GM23338 (cell line): ENCODE results near the gene PRPF18. TPM values are rescaled to one million over a fixed set of nuclear protein-coding genes. Genes with fewer than 3 reads are reported as not detected.

Experiments used
- ATAC-seq: fragments of 200-7000 bp; cut with Tn5 transposase; 3 replicates; pipeline ENCODE4 v1.9.1; 2020
- DNase-seq: peaks from one replicate; pipeline ENCODE4 v3.0.0-alpha.2; 2015; ENCODE audit warnings: low spot score
- H2AFZ ChIP-seq: fragments of 200-600 bp; sonication (generic); 2 replicates; pipeline ENCODE4 v1.8.0; 2016; ENCODE audit warnings: antibody characterized with exemption, mild to moderate bottlenecking, moderate library complexity
- H3F3A ChIP-seq: fragments of 200-600 bp; sonication (generic); replicated peaks from 2 replicates; pipeline ENCODE4 v1.8.0; 2017; ENCODE audit warnings: antibody characterized with exemption, mixed run types, low read depth
- H3K27ac ChIP-seq: fragments of 200-600 bp; sonication (generic); 2 replicates; pipeline ENCODE4 v1.6.1; 2016; ENCODE audit warnings: low read depth
- H3K27me3 ChIP-seq: fragments of 200-600 bp; sonication (generic); 2 replicates; pipeline ENCODE4 v1.8.0; 2016; ENCODE audit warnings: mild to moderate bottlenecking, mixed run types, moderate library complexity; ENCODE audit not compliant: insufficient read depth
- H3K36me3 ChIP-seq: fragments of 200-600 bp; sonication (generic); 2 replicates; pipeline ENCODE4 v1.8.0; 2016; ENCODE audit warnings: mild to moderate bottlenecking; ENCODE audit not compliant: insufficient read depth
- H3K4me1 ChIP-seq: fragments of 200-600 bp; sonication (generic); 2 replicates; pipeline ENCODE4 v1.8.0; 2016; ENCODE audit warnings: mild to moderate bottlenecking, moderate library complexity; ENCODE audit not compliant: insufficient read depth
- H3K4me2 ChIP-seq: fragments of 200-600 bp; sonication (generic); 2 replicates; pipeline ENCODE4 v1.7.1; 2017; ENCODE audit warnings: mixed run types
- H3K4me3 ChIP-seq: fragments of 200-600 bp; sonication (generic); 2 replicates; pipeline ENCODE4 v1.6.1; 2016; ENCODE audit warnings: mixed run types
- H3K79me2 ChIP-seq: fragments of 200-600 bp; sonication (generic); replicated peaks from 2 replicates; pipeline ENCODE4 v1.8.0; 2017; ENCODE audit warnings: mild to moderate bottlenecking; ENCODE audit not compliant: insufficient read depth
- H3K9me2 ChIP-seq: fragments of 200-600 bp; sonication (generic); 2 replicates; pipeline ENCODE4 v1.8.0; 2017; ENCODE audit not compliant: insufficient read depth
- H4K20me1 ChIP-seq: fragments of 200-600 bp; sonication (generic); replicated peaks from 2 replicates; pipeline ENCODE4 v1.8.0; 2017; ENCODE audit warnings: mild to moderate bottlenecking; ENCODE audit not compliant: insufficient read depth
- H3K27ac Mint-ChIP-seq: 2 replicates; pipeline ENCODE4 v1.8.0; 2020; ENCODE audit warnings: inconsistent platforms, mild to moderate bottlenecking, moderate library complexity, mixed read lengths
- H3K27me3 Mint-ChIP-seq: 3 replicates; pipeline ENCODE4 v1.8.0; 2022; ENCODE audit warnings: low read depth, mild to moderate bottlenecking, moderate library complexity, mixed read lengths, inconsistent platforms; ENCODE audit not compliant: insufficient read depth, poor library complexity
- H3K36me3 Mint-ChIP-seq: 3 replicates; pipeline ENCODE4 v1.8.0; 2021; ENCODE audit warnings: low read depth, mild to moderate bottlenecking, inconsistent platforms, moderate library complexity, mixed read lengths
- H3K4me1 Mint-ChIP-seq: 3 replicates; pipeline ENCODE4 v1.8.0; 2020; ENCODE audit warnings: mild to moderate bottlenecking, inconsistent platforms, mixed read lengths
- H3K4me3 Mint-ChIP-seq: 3 replicates; pipeline ENCODE4 v1.8.0; 2021; ENCODE audit warnings: moderate library complexity, mild to moderate bottlenecking, inconsistent platforms, mixed read lengths
- H3K9me3 Mint-ChIP-seq: 3 replicates; pipeline ENCODE4 v1.8.0; 2020; ENCODE audit warnings: moderate library complexity, mild to moderate bottlenecking, inconsistent platforms, mixed read lengths
- CREB1 ChIP-seq: fragments of 250-450 bp; sonication (Bioruptor Pico); IDR thresholded peaks from 2 replicates; pipeline ENCODE4 v1.5.0; 2020; ENCODE audit warnings: low read depth, mild to moderate bottlenecking, moderate library complexity
- CTCF ChIP-seq, 2 experiments: fragments of 200-600 bp in 1 of 2; sonication (generic) in 1 of 2; conservative IDR thresholded peaks; 2 replicates each; pipeline versions ENCODE4 v1.5.1 to v1.6.1; 2016 to 2017; ENCODE audit warnings: antibody characterized with exemption in 2 of 2, low read depth in 2 of 2, mild to moderate bottlenecking in 2 of 2, moderate library complexity in 1 of 2
- EZH2 ChIP-seq: fragments of 200-600 bp; sonication (generic); IDR thresholded peaks from one replicate; pipeline ENCODE4 v1.8.0; 2017; ENCODE audit warnings: antibody characterized with exemption, mild to moderate bottlenecking, low read depth; ENCODE audit not compliant: unreplicated experiment
- EZH2phosphoT487 ChIP-seq: fragments of 200-600 bp; sonication (generic); IDR thresholded peaks from one replicate; pipeline ENCODE4 v1.8.1; 2018; ENCODE audit warnings: antibody characterized with exemption; ENCODE audit not compliant: unreplicated experiment
- JUNB ChIP-seq: IDR thresholded peaks from one replicate; pipeline ENCODE4 v1.6.1; 2016; ENCODE audit warnings: antibody characterized with exemption; ENCODE audit not compliant: unreplicated experiment
- NANOG ChIP-seq: IDR thresholded peaks from 2 replicates; pipeline ENCODE4 v1.6.1; 2016; ENCODE audit warnings: antibody characterized with exemption, borderline replicate concordance
- POLR2AphosphoS5 ChIP-seq: IDR thresholded peaks from 2 replicates; pipeline ENCODE4 v1.6.1; 2016; ENCODE audit warnings: antibody characterized with exemption, low read depth
- REST ChIP-seq: IDR thresholded peaks from one replicate; pipeline ENCODE4 v1.6.1; 2018; ENCODE audit warnings: antibody characterized with exemption; ENCODE audit not compliant: unreplicated experiment
- STAT1 ChIP-seq: IDR thresholded peaks from one replicate; pipeline ENCODE4 v1.6.1; 2016; ENCODE audit warnings: antibody characterized with exemption; ENCODE audit not compliant: unreplicated experiment
- ZNF114 ChIP-seq: fragments of 250-450 bp; sonication (Bioruptor Pico); IDR thresholded peaks from 2 replicates; pipeline ENCODE4 v1.5.0; 2020; ENCODE audit warnings: mild to moderate bottlenecking, moderate library complexity
- ZNF331 ChIP-seq: fragments of 250-450 bp; sonication (Bioruptor Pico); IDR thresholded peaks from 2 replicates; pipeline ENCODE4 v1.5.0; 2020; ENCODE audit warnings: low read depth, mild to moderate bottlenecking, moderate library complexity
- polyA plus RNA-seq: library from polyadenylated mRNA; unstranded; fragments of >200 nt; fragmentation: Nextera tagmentation; extraction: Ambion mirVana; gene quantifications from 2 replicates; pipeline ENCODE4 v1.2.1, GENCODE V29; 2016
- total RNA-seq: library from RNA; depleted of rRNA; stranded (reverse); fragments of >200 nt; shearing (Covaris generic); gene quantifications from 2 replicates; pipeline ENCODE4 v1.2.3, GENCODE V29; 2014

The PRPF18 gene
- total and polyA plus RNA-seq, 2 experiments from 2014 or later, result 15.1 to 17.2 TPM

GRCh38 chr10:13573960-13574359, 12.8 kb upstream of the PRPF18 start (continued):
- TF ChIP-seq ZNF331 (CRISPR knock-in tag), result no peak
- no peak for TF ChIP-seq REST

GRCh38 chr10:13585195-13585751, 1.5 kb upstream of the PRPF18 start:
- no peaks in the 10 kb centered on the region for H3K9me2 ChIP-seq
- no peak overlapping the region for H3K27ac ChIP-seq
- no peaks in the 10 kb centered on the region for H3K4me1 ChIP-seq
- peaks cover 27% of the 10 kb centered on the region for H3K79me2 ChIP-seq
- no peaks in the 10 kb centered on the region for H4K20me1 ChIP-seq
- no peak overlapping the region for H2AFZ ChIP-seq
- peaks cover 9% of the 10 kb centered on the region for H3K27me3 Mint-ChIP-seq
- DNase-seq (no peak), ATAC-seq (no peak)
- no peaks in the 10 kb centered on the region for H3F3A ChIP-seq
- H3K4me1 Mint-ChIP-seq, result peaks cover 8% of the 10 kb centered on the region; the same call in 2 of the 3 replicates
- no peaks in the 10 kb centered on the region for H3K36me3 Mint-ChIP-seq
- no peak overlapping the region for H3K27ac Mint-ChIP-seq
- H3K27me3 ChIP-seq, result no peaks in the 10 kb centered on the region
- no peak for TF ChIP-seq NANOG
- TF ChIP-seq EZH2, result no peak
- no peak overlapping the region for H3K4me3 ChIP-seq
- no peak overlapping the region for H3K4me2 ChIP-seq
- no peaks in the 10 kb centered on the region for H3K9me3 Mint-ChIP-seq
- H3K4me3 Mint-ChIP-seq, result no peak overlapping the region
- no peaks in the 10 kb centered on the region for H3K36me3 ChIP-seq

GRCh38 chr10:13585943-13586342, 822 bp upstream of the PRPF18 start:
- Histone ChIP-seq H3K36me3 (no peaks in the 10 kb centered on the region), H3K4me1 (no peaks in the 10 kb centered on the region)
- no peak for ATAC-seq

More at GRCh38 chr10:13585943-13586342, 822 bp upstream of the PRPF18 start:
- Histone ChIP-seq H3K4me3 (no peak overlapping the region), H3K27me3 (no peaks in the 10 kb centered on the region), H2AFZ (no peak overlapping the region), H3F3A (no peaks in the 10 kb centered on the region), H3K4me2 (no peak overlapping the region), H4K20me1 (no peaks in the 10 kb centered on the region; the same call in 1 of the 2 replicates), H3K9me2 (no peaks in the 10 kb centered on the region), H3K79me2 (peaks cover 27% of the 10 kb centered on the region), H3K27ac (no peak overlapping the region)
- Mint-ChIP-seq H3K36me3 (no peaks in the 10 kb centered on the region), H3K27me3 (peaks cover 9% of the 10 kb centered on the region), H3K9me3 (no peaks in the 10 kb centered on the region), H3K4me1 (peaks cover 8% of the 10 kb centered on the region; the same call in 2 of the 3 replicates), H3K4me3 (no peak overlapping the region; the same call in 2 of the 3 replicates), H3K27ac (no peak overlapping the region)
- TF ChIP-seq STAT1, result no peak
- no peak for TF ChIP-seq JUNB
- TF ChIP-seq NANOG, result no peak
- TF ChIP-seq ZNF114 (CRISPR knock-in tag), result no peak
- TF ChIP-seq POLR2AphosphoS5, result no peak
- TF ChIP-seq EZH2phosphoT487, result no peak
- no peak for TF ChIP-seq ZNF331 (CRISPR knock-in tag)
- no peak for TF ChIP-seq CTCF (conservative IDR thresholded peaks at IDR 0.05; ENCODE audit: low read depth in 2 of 2)
- TF ChIP-seq EZH2, result no peak
- no peak for TF ChIP-seq REST
- TF ChIP-seq CREB1 (CRISPR knock-in tag), result no peak
- DNase-seq, result no peak
